NCI-H460 (cell line): ENCODE data around the gene DLGAP1. TPM values are rescaled to one million over a fixed set of nuclear protein-coding genes. Genes with fewer than 3 reads are reported as not detected.
"Not testable (repeated sequence)": the region's sequence is repeated elsewhere in the genome, so short reads cannot be mapped to it uniquely, and the experiment has no call there.

Experiments used
- DNase-seq: peaks from one replicate; pipeline ENCODE4 v3.0.0-alpha.2; 2016; ENCODE audit warnings: low read depth; ENCODE audit errors: extremely low read depth
- total RNA-seq: library from RNA; depleted of rRNA; stranded (reverse); fragments of >200 nt; shearing (Covaris generic); gene quantifications from 2 replicates; pipeline ENCODE4 v1.2.3, GENCODE V29; 2014

The DLGAP1 gene
- total RNA-seq, 1 experiment from 2014 or later, result 1.8 TPM

DNA sequence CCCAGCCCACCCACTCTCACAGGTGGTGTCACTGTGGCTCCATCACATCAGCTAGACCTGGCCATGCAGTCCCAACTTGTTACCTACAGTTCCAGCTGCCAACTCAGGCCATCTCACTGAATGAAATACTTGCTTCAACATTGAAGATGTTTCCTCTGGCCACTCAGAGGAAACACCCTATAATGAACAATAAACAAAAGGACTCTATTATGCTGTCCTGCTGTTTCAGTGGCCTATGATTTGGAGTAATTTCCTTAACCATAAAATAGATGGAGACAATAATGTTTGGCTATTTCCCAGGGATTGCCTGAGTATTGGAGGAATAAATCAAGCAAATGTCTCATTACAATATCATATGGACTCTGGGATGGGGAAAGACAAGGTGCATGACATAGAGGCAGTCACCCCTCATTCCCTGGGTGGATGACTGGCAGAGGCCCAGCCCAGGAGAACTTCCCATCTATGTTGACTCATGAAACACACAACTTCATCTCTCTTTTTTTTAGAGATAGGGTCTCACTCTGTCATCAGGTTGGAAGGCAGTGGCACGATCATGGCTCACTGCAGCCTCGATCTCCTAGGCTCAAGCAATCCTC, 870.7 kb downstream of the DLGAP1 start:
- DNase-seq, result no peak

DNA sequence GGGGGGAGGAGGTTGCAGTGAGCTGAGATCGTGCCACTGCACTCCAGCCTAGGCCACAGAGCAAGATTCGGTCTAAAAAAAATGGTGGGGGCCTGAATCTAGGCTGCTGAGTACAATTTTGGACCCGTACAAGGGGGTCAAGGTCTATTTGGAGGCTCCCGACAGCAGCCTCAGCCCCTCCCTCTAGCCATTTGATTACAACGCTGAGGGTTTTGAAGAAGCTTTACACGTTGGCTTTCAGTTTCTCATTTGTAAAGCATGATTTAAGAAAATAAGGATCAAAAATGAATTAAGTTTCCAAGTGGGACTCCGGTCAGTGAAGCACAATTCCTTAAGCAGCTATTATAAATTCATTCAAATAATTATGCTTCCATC, 871.2 kb downstream of the DLGAP1 start:
- DNase-seq, result no peak

DNA sequence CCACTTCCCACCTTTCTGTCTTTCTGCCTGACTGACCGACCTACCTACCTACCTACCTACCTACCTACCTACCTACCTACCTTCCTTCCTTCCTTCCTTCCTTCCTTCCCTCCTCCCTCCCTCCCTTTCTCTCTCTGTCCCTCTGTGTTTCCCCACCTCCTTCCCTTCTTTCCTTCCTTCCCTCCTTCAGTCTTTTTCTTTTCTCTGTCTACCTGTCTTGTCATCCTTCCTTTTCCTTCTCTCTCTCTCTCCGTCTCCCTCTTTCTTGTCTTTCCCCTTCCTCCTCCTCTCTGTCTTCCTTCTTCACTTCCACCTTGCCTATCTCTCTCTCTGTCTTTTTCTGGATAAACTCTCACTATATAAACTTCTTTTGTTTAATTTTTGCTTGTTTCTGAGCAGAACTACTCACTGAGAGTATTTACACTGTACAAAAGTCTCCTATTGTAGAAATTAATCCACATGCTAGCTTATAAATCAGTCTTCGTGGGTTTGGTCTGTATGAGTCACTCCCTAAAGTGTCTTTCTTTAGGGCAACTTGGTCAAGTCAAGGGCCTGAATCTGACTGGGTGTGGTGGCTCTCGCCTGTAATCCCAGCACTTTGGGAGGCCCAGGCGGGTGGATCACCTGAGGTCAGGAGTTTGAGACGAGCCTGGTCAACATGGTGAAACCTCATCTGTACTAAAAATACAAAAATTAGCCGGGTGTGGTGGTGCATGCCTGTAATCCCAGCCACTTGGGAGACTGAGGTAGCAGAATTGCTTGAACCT, 871.8 kb downstream of the DLGAP1 start:
- DNase-seq, result not testable (repeated sequence)

DNA sequence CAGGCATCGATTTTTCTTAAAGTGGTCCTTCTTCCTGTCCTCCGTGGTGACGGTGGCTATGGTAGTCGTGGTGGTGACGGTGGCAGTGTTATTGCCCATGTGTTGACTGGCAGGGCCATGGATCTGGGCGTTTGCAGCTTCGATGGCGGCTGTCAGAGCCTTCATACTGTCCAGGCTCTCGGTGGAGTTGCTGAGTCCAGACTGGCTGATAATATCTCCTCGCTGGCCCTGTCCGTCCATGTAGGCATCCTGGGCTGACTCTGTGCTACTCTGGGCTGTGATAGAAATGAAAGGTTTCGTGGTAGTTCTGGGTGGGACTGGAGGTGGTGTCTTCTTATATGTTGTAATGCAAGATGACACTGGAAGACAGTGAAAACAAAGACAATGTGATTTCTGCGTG, 873.2 kb downstream of the DLGAP1 start:
- no peak for DNase-seq

DNA sequence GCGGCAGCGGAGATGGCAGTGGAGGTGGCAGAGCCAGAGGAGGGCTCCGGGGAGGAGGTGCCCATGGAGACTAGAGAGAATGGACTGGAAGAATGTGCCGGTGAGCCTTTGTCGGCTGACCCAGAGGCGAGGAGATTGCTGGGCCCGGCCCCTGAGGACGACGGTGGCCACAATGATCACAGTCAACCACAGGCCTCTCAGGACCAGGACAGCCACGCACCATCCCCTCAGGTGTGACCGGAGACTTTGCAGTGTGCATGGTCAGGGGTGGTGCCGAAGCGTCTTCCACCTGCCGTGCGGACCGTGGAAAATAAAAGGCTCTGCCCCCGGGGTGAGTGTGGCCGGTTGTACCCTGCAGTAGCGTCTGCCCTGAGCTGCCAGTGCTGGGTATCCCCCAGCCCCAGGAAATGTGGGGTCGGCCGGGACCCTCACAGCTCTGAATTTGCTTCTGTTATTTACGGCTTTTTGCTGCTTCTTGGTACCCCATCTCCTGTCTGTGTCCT, 874.5 kb downstream of the DLGAP1 start:
- not testable (repeated sequence) for DNase-seq

DNA sequence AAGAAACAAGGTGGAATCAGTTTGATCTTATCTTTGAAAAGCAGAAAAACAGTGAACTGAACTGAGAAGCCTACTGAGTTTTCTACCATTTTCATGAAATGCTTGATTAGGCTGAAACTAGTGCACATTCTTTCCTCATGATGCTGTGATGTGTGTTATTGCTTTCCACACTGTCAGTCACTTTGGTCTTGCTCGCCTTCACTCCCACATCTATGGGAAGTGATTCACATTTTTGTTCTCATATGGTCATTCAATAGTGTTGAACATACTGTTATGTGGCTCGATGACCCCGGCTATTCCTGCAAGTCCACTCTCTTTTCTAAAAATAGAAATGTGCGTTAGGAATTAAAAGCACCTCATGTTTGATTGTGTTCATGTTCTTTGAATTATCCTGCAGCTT, 875.4 kb downstream of the DLGAP1 start:
- DNase-seq, result no peak

DNA sequence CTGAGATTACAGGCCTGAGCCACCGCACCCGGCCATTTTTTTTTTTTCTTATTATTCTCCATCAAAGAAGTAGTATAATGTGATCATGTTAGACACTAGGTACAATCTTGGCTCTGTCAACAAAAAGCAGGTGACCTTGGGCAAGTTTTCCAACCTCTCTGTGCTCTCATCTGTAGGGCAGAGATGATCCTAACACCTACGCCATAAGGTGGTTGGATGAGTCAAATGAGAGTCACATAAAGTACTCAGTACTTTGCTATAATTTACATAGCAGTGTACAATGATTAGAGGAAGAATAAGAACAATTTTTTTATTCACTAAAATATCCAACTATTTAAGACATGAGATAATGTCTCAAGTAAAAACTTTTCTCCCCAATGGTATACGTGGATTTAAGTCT, 876.5 kb downstream of the DLGAP1 start:
- DNase-seq, result no peak

DNA sequence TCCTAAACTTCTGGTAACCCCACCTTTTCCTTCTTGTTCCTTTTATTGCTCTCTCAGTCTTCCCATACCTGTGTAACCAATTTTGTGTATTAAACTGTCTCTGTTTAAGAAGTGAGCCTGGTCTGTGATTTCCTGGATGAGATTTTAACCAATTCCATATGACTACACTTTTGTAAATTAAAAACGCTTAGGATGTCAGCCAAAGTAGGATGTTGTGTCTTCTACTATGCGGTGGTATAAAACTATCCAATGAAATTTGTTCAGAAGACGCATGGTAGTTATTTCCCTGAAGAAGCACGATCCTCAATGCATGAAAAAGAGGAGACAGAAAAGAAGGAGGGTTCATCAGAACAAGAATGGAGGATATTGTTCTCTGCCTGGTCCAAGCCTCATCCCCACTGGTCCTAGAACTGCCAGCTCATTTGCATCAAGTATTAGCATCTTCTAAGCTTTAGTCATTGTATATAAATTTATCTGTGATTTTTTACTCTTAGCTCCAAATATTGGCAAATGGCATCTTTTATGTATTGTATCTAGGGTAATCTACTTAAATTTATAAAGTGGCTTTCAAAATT, 877.7 kb downstream of the DLGAP1 start:
- DNase-seq, result no peak

DNA sequence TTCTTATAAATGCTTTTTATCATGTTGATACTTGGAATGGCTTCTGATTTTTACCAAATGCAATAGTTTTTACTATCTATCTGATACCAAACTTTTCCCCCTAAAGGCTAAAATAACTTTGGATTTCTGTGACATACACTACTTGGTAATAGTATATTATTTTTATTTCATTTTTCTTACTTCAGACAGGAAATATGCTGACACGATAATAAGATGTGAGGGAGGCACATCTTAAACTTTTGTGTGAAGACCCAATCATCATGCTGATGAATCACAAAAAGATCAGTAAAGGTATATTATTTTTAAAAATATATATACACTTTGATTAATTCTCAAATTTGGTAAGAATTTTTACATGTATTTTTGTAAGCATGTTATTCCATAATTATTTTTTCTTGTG, 882.3 kb downstream of the DLGAP1 start:
- no peak for DNase-seq

DNA sequence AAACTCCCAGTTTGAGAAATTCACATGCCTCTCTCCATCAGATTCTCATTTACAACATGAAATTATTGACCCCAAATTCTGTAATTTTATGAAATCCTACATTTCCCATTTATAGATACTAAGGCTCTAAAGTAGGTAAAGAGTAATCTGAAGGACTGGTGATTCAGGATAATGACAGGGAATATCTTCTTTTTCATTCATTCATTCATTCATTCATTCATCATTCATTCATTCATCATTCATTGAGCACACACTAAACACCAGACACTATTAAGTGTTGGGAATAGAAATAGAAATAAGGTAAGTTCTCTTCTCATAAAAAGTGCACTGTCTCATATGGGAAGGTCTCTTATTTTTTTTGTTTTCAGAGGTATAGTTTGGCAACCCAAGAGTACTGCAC, 888.3 kb downstream of the DLGAP1 start:
- DNase-seq, result no peak

DNA sequence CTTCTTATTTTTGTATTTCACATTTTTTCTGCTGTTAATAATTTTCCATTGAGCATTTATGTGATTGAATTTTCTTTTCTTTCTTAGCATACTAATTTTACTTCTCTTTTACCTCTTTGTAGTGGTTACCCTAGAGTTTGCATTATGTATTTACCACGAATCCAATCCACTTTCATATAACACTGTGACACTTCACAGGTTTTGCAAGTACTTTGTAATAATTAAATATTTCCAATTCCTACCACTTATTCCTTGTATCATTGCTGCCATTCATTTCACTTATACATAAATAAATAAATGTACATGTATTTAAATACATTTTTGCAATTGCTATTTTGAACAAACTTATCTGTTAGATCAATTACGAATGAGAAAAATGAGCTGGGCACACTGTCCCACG, 894.4 kb downstream of the DLGAP1 start:
- DNase-seq, result no peak

DNA sequence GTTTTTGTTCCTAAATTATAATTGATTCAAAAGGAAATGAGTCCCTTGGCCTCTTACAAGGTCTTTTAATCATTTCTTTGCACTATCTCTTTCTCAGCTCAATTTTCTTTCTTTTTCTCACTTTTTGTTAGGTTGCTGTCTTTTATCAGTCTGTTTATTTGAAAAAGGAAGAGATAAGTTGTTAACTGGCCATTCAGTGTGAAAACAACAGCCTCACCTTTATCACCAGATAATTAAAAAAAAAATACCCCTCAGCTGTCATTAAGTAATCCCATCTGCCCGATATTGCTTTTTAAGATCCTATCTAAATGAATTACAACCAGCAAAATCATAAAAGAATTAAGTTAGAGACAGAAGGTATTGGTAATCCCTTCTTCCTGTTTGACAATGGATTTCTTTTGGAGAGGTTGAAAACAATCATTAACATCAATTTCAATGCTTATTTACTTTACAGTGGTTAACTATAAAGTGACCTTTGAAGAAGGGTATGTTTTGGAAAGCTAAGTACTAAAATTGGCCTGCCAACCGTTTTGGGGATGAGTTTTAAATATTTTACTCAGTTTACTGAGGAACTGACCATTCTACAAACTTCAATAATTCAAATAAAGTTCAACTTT, 900.2 kb downstream of the DLGAP1 start:
- DNase-seq, result no peak

DNA sequence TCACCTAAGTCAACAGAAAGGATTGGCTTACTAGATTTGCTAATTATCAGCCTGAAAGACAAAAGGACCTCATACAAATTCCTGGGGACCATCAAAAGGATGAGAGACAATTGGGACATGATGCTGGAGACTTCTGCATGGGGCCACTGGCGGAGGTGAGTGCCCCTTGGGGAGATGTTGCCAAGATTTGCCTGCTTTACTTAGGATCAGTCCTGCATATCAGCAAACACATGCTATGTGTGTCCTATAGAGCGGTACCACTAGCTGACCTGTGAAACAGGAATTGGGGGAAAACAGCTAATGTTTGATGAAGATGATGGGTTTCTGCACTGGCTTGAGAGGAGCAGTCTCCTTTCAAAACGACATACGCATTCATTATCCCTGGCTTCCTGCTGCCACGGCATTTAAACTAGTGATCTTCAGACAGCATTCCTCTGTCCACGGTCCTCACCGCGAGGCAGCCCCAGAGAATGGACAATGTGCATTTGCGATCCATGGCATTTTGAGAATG, 901.0 kb downstream of the DLGAP1 start:
- DNase-seq, result no peak

DNA sequence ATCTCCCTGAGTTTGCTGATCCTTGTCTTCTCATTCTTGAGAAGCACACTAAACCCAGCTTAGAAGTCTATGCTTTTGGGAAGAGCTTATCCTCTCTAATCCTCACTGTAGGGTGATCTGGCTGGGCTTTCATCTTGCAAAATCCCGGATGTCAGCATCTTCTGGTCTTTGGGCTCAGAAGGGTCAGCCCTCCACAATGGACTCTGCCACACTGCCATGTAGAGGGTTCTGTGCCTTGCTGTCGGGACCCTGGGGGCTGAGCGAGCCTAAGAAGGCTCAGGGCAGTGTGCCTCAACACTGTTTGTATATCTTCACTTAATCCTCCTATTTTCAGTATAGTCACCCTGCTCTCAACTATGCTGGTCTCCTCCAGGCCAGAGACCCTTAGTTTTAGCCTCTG, 902.8 kb downstream of the DLGAP1 start:
- DNase-seq, result no peak

DNA sequence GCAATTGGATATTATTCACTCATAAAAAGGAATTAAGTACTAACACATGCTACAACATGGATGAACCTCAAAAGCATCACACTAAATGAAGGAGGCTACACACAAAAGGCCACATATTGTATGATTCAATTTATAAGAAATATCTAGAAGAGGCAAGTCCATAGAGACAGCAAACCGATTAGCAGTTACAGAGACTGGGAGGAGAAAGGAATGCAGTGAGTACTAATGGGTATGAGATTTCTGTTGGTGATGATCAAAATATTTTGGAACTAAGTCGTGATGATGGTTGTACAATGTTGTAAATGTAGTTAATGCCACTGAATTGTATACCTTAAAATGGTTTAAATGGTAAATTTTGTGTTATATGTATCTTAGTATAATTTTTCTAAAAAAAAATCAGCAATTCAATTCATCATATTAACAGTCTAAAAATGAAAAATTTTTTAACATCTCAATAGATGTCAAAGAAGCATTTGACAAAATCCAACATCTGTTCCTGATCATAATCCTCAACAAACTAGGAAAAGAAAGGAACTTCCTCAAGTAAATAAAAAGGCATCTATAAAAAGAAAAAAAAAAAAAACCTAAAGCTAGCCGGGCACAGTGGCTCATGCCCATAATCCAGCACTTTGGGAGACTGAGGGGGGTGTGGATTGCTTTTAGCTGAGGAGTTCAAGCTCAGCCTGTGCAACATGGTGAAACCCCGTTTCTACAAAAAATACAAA, 907.1 kb downstream of the DLGAP1 start:
- no peak for DNase-seq

DNA sequence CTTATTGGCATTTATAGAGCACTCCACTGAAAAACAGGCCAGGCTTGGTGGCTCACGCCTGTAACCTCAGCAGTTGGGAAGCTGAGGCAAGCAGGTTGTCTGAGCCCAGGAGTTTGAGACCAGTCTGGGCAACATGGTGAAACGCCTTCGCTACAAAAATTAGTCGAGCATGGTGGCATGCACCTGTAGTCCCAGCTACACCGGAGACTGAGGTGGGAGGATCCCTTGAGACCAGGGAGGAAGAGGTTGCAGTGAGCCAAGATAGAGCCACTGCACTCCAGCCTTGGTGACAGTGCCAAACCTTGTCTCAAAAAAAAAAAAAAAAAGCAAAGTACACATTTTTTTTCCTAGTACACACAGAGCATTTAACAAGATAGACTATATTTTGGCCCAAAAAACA, 909.0 kb downstream of the DLGAP1 start:
- DNase-seq, result no peak

DNA sequence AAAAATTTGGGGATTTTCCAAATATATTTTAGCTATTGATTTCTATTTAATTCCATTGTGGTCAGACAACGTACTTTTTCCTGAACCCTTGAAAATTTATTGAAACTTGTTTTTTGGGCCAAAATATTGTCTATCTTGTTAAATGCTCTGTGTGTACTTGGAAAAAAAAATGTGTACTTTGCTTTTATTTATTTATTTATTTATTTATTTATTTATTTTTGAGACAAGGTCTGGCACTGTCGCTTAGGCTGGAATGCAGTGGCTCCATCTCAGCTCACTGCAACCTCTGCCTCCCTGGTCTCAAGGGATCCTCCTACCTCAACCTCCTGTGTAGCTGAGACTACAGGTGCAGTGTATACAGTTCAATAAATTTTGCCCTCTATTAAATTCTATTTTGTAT, 910.6 kb downstream of the DLGAP1 start:
- DNase-seq, result no peak

DNA sequence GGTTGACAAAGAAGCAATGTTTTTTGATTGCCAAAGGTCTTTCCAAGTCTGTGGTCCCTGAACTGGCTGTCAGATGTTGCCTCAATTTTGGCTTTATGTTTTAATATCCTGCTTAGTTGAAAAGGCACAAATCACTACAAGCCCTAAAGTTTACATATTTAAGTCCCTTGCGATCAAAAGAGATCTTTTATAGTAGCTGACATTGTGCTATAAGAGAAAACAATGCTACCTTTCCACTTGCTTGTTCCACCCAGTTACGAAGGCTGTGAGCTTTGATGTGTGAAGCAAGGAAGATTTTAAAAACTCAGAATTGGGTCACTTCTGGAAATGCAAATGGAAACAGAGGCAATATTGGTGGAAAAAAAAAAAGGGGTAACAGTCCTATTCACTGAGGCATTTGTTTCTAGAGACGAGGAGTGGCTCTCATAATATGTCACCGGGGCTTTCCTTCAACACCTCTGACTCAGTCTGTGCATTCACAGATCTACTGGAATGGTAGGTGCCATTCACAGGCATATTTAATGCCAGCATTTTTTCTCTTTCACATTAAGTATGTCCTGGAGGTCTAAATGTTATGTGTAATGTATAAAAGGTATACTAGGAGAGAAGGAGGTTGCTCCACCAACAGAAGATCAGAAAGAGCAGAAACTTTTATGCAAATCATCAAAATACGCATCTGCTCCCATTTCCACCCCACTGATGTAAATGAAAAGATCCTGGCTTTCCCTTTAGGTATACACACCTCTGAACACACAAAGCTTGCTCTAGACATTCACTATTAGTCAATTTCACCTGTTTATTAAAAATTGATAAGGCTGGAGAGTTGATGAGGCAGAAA, 913.3 kb downstream of the DLGAP1 start:
- DNase-seq, result no peak

DNA sequence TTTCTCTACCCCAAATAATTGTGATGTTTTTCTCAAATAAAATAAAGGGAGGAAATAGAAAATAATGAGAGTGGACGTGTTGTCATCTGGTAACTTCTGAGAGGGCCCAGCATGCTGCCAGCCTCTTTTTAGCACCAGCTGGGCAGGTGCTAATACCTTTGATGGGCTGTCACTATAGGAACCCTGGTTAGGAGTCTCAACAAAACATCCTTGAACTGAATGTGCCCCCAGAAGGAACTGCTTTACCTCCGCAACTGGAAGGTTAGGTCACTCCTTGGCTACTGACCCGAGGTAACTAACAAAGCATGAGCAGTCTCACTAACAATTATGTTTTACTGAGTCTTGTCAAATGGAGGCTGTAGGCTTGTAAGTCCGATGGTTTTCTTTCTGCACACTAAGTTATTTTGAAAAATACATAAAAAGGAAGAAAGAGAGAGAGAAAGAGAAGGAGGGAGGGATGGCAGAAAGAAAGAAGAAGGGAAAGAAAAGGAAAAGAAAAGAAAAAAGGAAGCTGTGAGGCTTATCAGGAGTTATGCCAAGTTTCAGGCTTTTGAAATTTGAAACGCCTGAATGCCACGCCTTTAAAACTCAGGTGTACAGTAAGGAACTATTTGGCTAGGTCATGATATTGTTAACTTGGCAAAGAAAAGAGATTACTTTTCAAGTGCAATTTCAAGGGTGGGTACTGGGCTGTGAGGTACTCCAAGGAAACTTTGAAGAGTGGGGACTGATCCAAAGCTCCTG, 914.1 kb downstream of the DLGAP1 start:
- no peak for DNase-seq
